ENCODE measurements around the gene TOM1L2. TPM values are rescaled to one million over a fixed set of nuclear protein-coding genes. Genes with fewer than 3 reads are reported as not detected.
"Not testable (repeated sequence)": the region's sequence is repeated elsewhere in the genome, so short reads cannot be mapped to it uniquely, and the experiment has no call there.

TOM1L2 gene
- total RNA-seq, 3 donors from 2014 or later: 67.8 to 101 (median 87.7) TPM

GRCh38 chr17:17921192-17922069 lies 50.8 kb downstream of the TOM1L2 start:
- Histone ChIP-seq H3K9me3 (no peaks in the 10 kb centered on the region), H3K36me3 (ENCODE audit: low read depth) (no peaks in the 10 kb centered on the region), H3K4me3 (no peak overlapping the region), H3K4me1 (ENCODE audit: low read depth) (peaks cover 34% of the 10 kb centered on the region)
- no peak for DNase-seq
- peak; percentile 3 for ATAC-seq
- intact Hi-C loops (cut with DNase I, micrococcal nuclease): no loop called here
- no peak for TF ChIP-seq CTCF (IDR thresholded peaks at IDR 0.05)

GRCh38 chr17:17919169-17920107 lies 52.8 kb downstream of the TOM1L2 start:
- DNase-seq: peak; percentile 62 to 88 (median 75)
- intact Hi-C loops (cut with DNase I, micrococcal nuclease): no loop called here

GRCh38 chr17:17917394-17917793 lies 54.8 kb downstream of the TOM1L2 start:
- intact Hi-C loops (cut with DNase I, micrococcal nuclease): no loop called here
- H3K4me3 ChIP-seq: no peak overlapping the region
- DNase-seq (no peak), ATAC-seq (no peak)
- H3K36me3 ChIP-seq (ENCODE audit: low read depth): no peaks in the 10 kb centered on the region
- no peaks in the 10 kb centered on the region for H3K9me3 ChIP-seq
- peaks cover 30% of the 10 kb centered on the region for H3K4me1 ChIP-seq (ENCODE audit: low read depth)
- no peak for TF ChIP-seq CTCF (IDR thresholded peaks at IDR 0.05)

More at GRCh38 chr17:17919169-17920107, 52.8 kb downstream of the TOM1L2 start:
- Histone ChIP-seq H3K4me1 (ENCODE audit: low read depth) (peaks cover 37% of the 10 kb centered on the region), H3K36me3 (ENCODE audit: low read depth) (no peaks in the 10 kb centered on the region), H3K4me3 (no peak overlapping the region), H3K9me3 (no peaks in the 10 kb centered on the region)
- ATAC-seq: peak; percentile 67
- TF ChIP-seq CTCF (IDR thresholded peaks at IDR 0.05): peak; percentile 62

- Histone ChIP-seq H3K36me3 (ENCODE audit: low read depth) (no peaks in the 10 kb centered on the region), H3K4me1 (ENCODE audit: low read depth) (peaks cover 20% of the 10 kb centered on the region), H3K9me3 (no peaks in the 10 kb centered on the region), H3K4me3 (no peak overlapping the region)
- no peak for DNase-seq
- no peak for TF ChIP-seq CTCF (IDR thresholded peaks at IDR 0.05)
- intact Hi-C loops (cut with DNase I, micrococcal nuclease): no loop called here
- ATAC-seq: no peak
Observed at GRCh38 chr17:17915183-17915582, 57.0 kb downstream of the TOM1L2 start.

- Histone ChIP-seq H3K9me3 (no peaks in the 10 kb centered on the region), H3K4me3 (no peak overlapping the region), H3K36me3 (ENCODE audit: low read depth) (no peaks in the 10 kb centered on the region), H3K4me1 (ENCODE audit: low read depth) (peaks cover 14% of the 10 kb centered on the region)
- TF ChIP-seq CTCF (IDR thresholded peaks at IDR 0.05): no peak
- peak; percentile 100 for ATAC-seq
- peak; percentile 86 to 88 (median 86) for DNase-seq
- intact Hi-C loops (cut with DNase I, micrococcal nuclease): no loop called here
Observed at GRCh38 chr17:17913695-17914332, 58.4 kb downstream of the TOM1L2 start.

GRCh38 chr17:17912336-17912735 lies 59.9 kb downstream of the TOM1L2 start:
- H3K9me3 ChIP-seq; DNase-seq; H3K36me3 ChIP-seq (ENCODE audit: low read depth); H3K4me3 ChIP-seq; ATAC-seq; intact Hi-C loops (cut with DNase I, micrococcal nuclease): not testable (repeated sequence)
- H3K4me1 ChIP-seq (ENCODE audit: low read depth): peaks cover 12% of the 10 kb centered on the region

Data from mucosa of descending colon (tissue), 3 donors.